MCF 10A (cell line): ENCODE data around the gene GRID1. TPM values are rescaled to one million over a fixed set of nuclear protein-coding genes. Genes with fewer than 3 reads are reported as not detected.

Experiments used
- BruUV-seq: library from RNA; stranded (reverse); fragments of 400-500 nt; replicated peaks from 2 replicates; lab custom pipeline; 2021; lab: Mats Ljungman, UMichigan
- CTCF ChIA-PET: fragments of 300-600 bp; sonication (Branson Sonifier 250); formaldehyde crosslinking; extraction: SDS; loops from one replicate; lab custom pipeline; 2021; ENCODE audit warnings: antibody characterized with exemption, inconsistent platforms; lab: Yijun Ruan, JAX
- POLR2A ChIA-PET: fragments of 300-600, 350-650 bp; sonication (Branson Sonifier 250); formaldehyde crosslinking; extraction: SDS; loops from one replicate; lab custom pipeline; 2020; ENCODE audit warnings: antibody characterized with exemption, inconsistent platforms; lab: Yijun Ruan, JAX
- DNase-seq: peaks from one replicate; pipeline ENCODE4 v3.0.0-alpha.2; 2018; ENCODE audit not compliant: unreplicated experiment
- H3K27ac Mint-ChIP-seq: one replicate; pipeline ENCODE4 v1.8.0; 2022; ENCODE audit warnings: mild to moderate bottlenecking, low read depth, mixed read lengths; ENCODE audit not compliant: unreplicated experiment
- H3K27me3 Mint-ChIP-seq: one replicate; pipeline ENCODE4 v1.8.0; 2022; ENCODE audit warnings: mixed read lengths; ENCODE audit not compliant: insufficient read depth, unreplicated experiment
- H3K36me3 Mint-ChIP-seq: one replicate; pipeline ENCODE4 v1.8.0; 2022; ENCODE audit warnings: mild to moderate bottlenecking, moderate library complexity, mixed read lengths; ENCODE audit not compliant: insufficient read depth, unreplicated experiment
- H3K4me1 Mint-ChIP-seq: one replicate; pipeline ENCODE4 v1.8.0; 2022; ENCODE audit warnings: mixed read lengths; ENCODE audit not compliant: insufficient read depth, unreplicated experiment
- H3K4me3 Mint-ChIP-seq: one replicate; pipeline ENCODE4 v1.8.0; 2022; ENCODE audit warnings: mild to moderate bottlenecking, moderate library complexity, mixed read lengths; ENCODE audit not compliant: unreplicated experiment
- H3K9me3 Mint-ChIP-seq: one replicate; pipeline ENCODE4 v1.8.0; 2022; ENCODE audit warnings: mixed read lengths; ENCODE audit not compliant: unreplicated experiment
- intact Hi-C: fragments of 100-400 bp; cut with micrococcal nuclease; formaldehyde crosslinking; loops from 2 replicates; pipeline ENCODE4 v1.14.1; 2022
- total RNA-seq: library from RNA; stranded (reverse); gene quantifications from 2 replicates; pipeline ENCODE4 v1.2.3, GENCODE V29; 2022
- TF ChIP-seq, protein P1 (sequence below): fragments of 200-600 bp; IDR thresholded peaks from one replicate; pipeline ENCODE4 v1.8.0; 2022; ENCODE audit warnings: antibody characterized with exemption, mild to moderate bottlenecking; ENCODE audit not compliant: unreplicated experiment

GRID1 gene
- total RNA-seq, 1 experiment from 2014 or later: not detected

DNA sequence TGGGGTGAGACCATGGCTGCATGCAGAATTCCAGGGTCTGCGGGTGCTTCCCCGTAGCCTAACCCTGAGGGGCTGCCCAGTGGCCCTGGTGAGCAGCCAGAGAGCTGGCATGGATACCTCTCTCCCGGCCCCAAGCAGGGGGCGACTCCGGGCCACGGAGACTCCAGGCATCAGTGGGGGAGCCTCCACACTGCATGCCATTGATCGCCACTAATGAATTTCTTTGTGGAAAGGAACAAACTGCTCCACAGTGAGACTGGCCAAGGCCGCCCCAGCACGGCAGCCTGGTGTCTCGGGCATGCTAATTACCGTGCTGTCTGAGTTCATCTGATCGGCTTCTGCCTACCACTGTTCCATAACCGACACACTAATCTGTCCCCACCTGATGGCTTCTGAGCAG lies 184.4 kb downstream of the GRID1 start:
- Mint-ChIP-seq H3K27me3 (peaks cover 19% of the 10 kb centered on the region), H3K36me3 (no peaks in the 10 kb centered on the region), H3K4me1 (no peaks in the 10 kb centered on the region), H3K27ac (no peak overlapping the region), H3K9me3 (no peaks in the 10 kb centered on the region), H3K4me3 (no peak overlapping the region)
- no TSS peak for BruUV-seq
- TF ChIP-seq, protein P1, sequence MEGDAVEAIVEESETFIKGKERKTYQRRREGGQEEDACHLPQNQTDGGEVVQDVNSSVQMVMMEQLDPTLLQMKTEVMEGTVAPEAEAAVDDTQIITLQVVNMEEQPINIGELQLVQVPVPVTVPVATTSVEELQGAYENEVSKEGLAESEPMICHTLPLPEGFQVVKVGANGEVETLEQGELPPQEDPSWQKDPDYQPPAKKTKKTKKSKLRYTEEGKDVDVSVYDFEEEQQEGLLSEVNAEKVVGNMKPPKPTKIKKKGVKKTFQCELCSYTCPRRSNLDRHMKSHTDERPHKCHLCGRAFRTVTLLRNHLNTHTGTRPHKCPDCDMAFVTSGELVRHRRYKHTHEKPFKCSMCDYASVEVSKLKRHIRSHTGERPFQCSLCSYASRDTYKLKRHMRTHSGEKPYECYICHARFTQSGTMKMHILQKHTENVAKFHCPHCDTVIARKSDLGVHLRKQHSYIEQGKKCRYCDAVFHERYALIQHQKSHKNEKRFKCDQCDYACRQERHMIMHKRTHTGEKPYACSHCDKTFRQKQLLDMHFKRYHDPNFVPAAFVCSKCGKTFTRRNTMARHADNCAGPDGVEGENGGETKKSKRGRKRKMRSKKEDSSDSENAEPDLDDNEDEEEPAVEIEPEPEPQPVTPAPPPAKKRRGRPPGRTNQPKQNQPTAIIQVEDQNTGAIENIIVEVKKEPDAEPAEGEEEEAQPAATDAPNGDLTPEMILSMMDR: no peak
- intact Hi-C loops: no loop called here
- CTCF ChIA-PET: no interaction called here
- DNase-seq: no peak
- POLR2A ChIA-PET: no interaction called here

DNA sequence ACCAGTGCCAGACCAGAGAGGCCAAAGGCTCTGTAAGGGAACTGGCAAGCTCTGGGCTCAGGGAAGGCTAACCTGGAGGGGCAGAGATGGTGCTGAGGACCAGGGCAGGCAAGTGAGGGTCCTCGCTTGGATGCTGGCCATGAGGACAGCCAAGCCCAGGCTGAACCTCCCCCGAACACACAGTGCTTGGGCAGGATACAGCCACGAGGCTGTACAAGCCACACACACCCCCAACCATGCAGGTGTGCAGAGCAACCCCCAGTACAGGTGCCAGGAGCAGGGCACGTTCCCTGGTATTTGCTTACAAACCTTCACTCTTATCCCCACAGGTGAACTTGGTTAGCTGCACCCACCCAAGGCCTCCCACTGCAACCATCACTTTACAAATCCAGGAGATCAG lies 185.7 kb downstream of the GRID1 start:
- BruUV-seq: no TSS peak
- no peaks in the 10 kb centered on the region for H3K4me1 Mint-ChIP-seq
- no peak overlapping the region for H3K27ac Mint-ChIP-seq
- intact Hi-C loops: no loop called here
- ChIA-PET POLR2A (no interaction called here), CTCF (no interaction called here)
- peaks cover 19% of the 10 kb centered on the region for H3K27me3 Mint-ChIP-seq
- no peaks in the 10 kb centered on the region for H3K36me3 Mint-ChIP-seq
- TF ChIP-seq, protein P1: no peak
- H3K4me3 Mint-ChIP-seq: no peak overlapping the region
- no peak for DNase-seq
- no peaks in the 10 kb centered on the region for H3K9me3 Mint-ChIP-seq

DNA sequence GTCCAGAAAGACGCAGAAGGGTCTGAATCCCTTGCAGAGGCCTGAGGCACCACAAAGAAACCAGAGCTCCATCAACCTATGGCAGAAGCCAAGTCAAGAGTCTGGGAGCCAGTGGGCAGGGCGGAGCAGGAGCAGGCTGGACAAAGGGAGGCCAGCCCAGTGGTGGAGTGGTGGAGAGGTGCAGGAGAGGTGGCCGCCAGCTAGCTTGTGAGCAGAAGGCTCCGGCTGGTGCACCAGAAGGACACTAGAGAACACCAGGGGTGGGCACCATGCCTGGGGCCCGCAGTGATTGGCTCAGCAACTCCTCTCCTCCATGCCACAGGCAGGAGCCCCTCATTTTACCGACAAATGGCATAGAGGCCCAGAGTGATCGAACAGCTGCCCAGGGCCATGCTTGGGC lies 186.6 kb downstream of the GRID1 start:
- H3K4me1 Mint-ChIP-seq: no peaks in the 10 kb centered on the region

DNA sequence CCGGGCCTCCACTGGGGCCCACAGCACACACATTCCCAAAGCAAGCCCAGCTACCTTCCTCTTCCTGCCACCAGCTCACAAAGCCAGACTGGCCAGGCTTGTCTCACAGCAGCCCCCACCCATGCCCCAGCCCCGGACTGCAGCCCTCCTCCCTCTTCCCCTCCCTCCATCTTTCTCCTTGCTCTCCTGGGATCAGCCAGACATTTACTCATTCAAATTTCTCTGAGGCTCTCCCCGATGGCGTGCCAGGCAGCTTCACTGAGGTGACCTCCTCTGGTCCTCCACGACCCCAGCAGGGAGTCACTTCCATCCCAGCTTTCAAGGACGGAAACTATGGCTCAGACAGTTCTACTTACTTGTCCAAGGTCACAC lies 187.5 kb downstream of the GRID1 start:
- CTCF ChIA-PET: interaction anchor here (0.6 kb wide), 1 partner anchor 33 kb away, joined by 3 read pairs; no protein-coding TSS in a partner anchor
- intact Hi-C loops: no loop called here

More for the DNA sequence above, 186.6 kb downstream of the GRID1 start:
- POLR2A ChIA-PET: no interaction called here
- Mint-ChIP-seq H3K36me3 (no peaks in the 10 kb centered on the region), H3K27me3 (peaks cover 10% of the 10 kb centered on the region), H3K9me3 (no peaks in the 10 kb centered on the region), H3K27ac (no peak overlapping the region), H3K4me3 (no peak overlapping the region)
- TF ChIP-seq, protein P1: no peak
- BruUV-seq: no TSS peak
- intact Hi-C loops: no loop called here
- CTCF ChIA-PET: no interaction called here
- DNase-seq: no peak

More for the DNA sequence above, 187.5 kb downstream of the GRID1 start:
- no peaks in the 10 kb centered on the region for H3K36me3 Mint-ChIP-seq
- no peak overlapping the region for H3K4me3 Mint-ChIP-seq
- BruUV-seq: no TSS peak
- peaks cover 2% of the 10 kb centered on the region for H3K27me3 Mint-ChIP-seq
- DNase-seq: no peak
- POLR2A ChIA-PET: no interaction called here
- H3K4me1 Mint-ChIP-seq: no peaks in the 10 kb centered on the region
- no peaks in the 10 kb centered on the region for H3K9me3 Mint-ChIP-seq
- H3K27ac Mint-ChIP-seq: no peak overlapping the region
- TF ChIP-seq, protein P1: no peak
